Esophagus muscularis mucosa (tissue), 4 donors: ENCODE results near the gene NTM. TPM values are rescaled to one million over a fixed set of nuclear protein-coding genes. Genes with fewer than 3 reads are reported as not detected.

ENCODE experiments used
- DNase-seq: peaks from one replicate; pipeline ENCODE4 v3.0.0-alpha.2; 2017; ENCODE audit errors: extremely low spot score
- H3K27ac ChIP-seq, 4 donors: fragments of 200-600 bp; sonication (generic); replicated peaks in 1 of 4; 1 replicate in 3 of 4; 2 replicates in 1 of 4; pipeline ENCODE4 v1.5.1; 2016 to 2019; ENCODE audit warnings: mild to moderate bottlenecking in 1 of 4
- H3K27me3 ChIP-seq, 4 donors: fragments of 200-600 bp; sonication (generic); one replicate each; pipeline versions ENCODE4 v1.5.1 to v1.6.0; 2016 to 2019
- H3K36me3 ChIP-seq, 4 donors: fragments of 200-600 bp; sonication (generic); one replicate each; pipeline ENCODE4 v1.5.1; 2016 to 2019
- H3K4me1 ChIP-seq, 4 donors: fragments of 200-600 bp; sonication (generic); one replicate each; pipeline ENCODE4 v1.5.1; 2016 to 2019
- H3K4me3 ChIP-seq, 4 donors: fragments of 200-600 bp; sonication (generic); 1 replicate in 2 of 4; 2 replicates in 2 of 4; pipeline ENCODE4 v1.5.1; 2016 to 2019; ENCODE audit warnings: mild to moderate bottlenecking in 4 of 4, moderate library complexity in 1 of 4
- H3K9me3 ChIP-seq, 4 donors: fragments of 200-600 bp; sonication (generic); 1 replicate in 3 of 4; 2 replicates in 1 of 4; pipeline ENCODE4 v1.5.1; 2016 to 2019
- CTCF ChIP-seq, 3 experiments: fragments of 200-600 bp in 2 of 3; fragments of 450-650 bp in 1 of 3; sonication (generic) in 2 of 3; IDR thresholded peaks; one replicate each; pipeline ENCODE4 v1.5.1; 2017 to 2019; ENCODE audit warnings: antibody characterized with exemption in 3 of 3, mild to moderate bottlenecking in 2 of 3, moderate library complexity in 1 of 3
- EP300 ChIP-seq: sonication (generic); formaldehyde crosslinking; IDR thresholded peaks from one replicate; pipeline ENCODE4 v1.6.1; 2017; ENCODE audit warnings: antibody characterized with exemption
- POLR2A ChIP-seq: fragments of 450-650 bp; IDR thresholded peaks from one replicate; pipeline ENCODE4 v1.6.1; 2017; ENCODE audit warnings: antibody characterized with exemption, moderate library complexity, mild to moderate bottlenecking, low read depth
- POLR2AphosphoS5 ChIP-seq, 2 donors: sonication (generic); formaldehyde crosslinking; IDR thresholded peaks; one replicate each; pipeline ENCODE4 v1.6.1; 2017; ENCODE audit warnings: antibody characterized with exemption in 2 of 2
- WGBS: methylation state at CpG from one replicate; pipeline ENCODE4 v1.1.5; 2018; 5-methylcytosine and 5-hydroxymethylcytosine counted together
- intact Hi-C: fragments of 100-400 bp; cut with DNase I; formaldehyde crosslinking; loops from one replicate; pipeline ENCODE4 v1.15.1; 2023
- total RNA-seq, 4 donors: library from RNA; depleted of rRNA; stranded (reverse); fragments of >200 nt; gene quantifications; one replicate each; pipeline versions ENCODE4 v1.1.0 to v1.2.1, GENCODE V29; 2016

Gene NTM
- total RNA-seq, 4 donors from 2014 or later, result 5.6 to 25.3 (median 8.3) TPM

DNA sequence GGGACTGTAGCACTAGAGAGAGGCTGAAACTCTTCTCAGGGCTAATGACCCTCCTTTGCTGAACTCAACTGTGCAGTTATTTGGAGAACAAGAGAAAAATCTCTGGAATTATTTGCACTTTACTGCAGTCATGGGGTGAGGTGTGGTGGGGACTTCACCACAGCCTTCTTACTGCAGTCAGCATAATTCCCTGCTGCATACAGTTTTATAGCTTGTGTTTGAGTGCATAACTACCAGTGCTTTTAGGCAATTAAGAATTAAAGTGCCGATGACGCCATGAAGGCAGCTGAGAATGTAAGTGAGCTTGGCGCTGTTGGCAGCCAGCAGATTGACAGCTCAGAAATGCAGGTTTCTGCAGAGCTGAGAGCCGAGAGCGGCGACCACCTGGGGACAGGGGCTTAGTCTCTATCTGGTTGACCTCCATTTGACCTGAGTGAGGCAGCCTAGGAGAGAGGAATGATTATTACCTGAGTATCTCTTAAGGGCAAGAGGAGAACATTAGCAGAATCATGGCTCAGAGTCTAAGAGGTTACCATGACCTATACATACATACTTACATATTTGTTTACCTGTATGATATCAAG lies 830.0 kb downstream of the NTM start:
- H3K36me3 ChIP-seq, result no peaks in the 10 kb centered on the region
- H3K27ac ChIP-seq, result no peak overlapping the region
- TF ChIP-seq CTCF (IDR thresholded peaks at IDR 0.05) (no peak), POLR2AphosphoS5 (IDR thresholded peaks at IDR 0.05) (no peak), EP300 (no peak), POLR2A (no peak)
- H3K4me1 ChIP-seq, result no peaks in the 10 kb centered on the region
- no peak overlapping the region for H3K4me3 ChIP-seq
- intact Hi-C loops, result no loop called here
- no peaks in the 10 kb centered on the region for H3K27me3 ChIP-seq
- WGBS, result 92% methylated on average over 3 of the region's 6 CpGs
- no peak for DNase-seq
- no peaks in the 10 kb centered on the region for H3K9me3 ChIP-seq

- intact Hi-C loops, result no loop called here
- H3K9me3 ChIP-seq, result no peaks in the 10 kb centered on the region
- H3K27ac ChIP-seq, result no peak overlapping the region
- 89% methylated on average over 3 of the region's 3 CpGs for WGBS
- no peaks in the 10 kb centered on the region for H3K36me3 ChIP-seq
- no peaks in the 10 kb centered on the region for H3K27me3 ChIP-seq
- no peaks in the 10 kb centered on the region for H3K4me1 ChIP-seq
- DNase-seq, result no peak
- no peak for TF ChIP-seq CTCF (IDR thresholded peaks at IDR 0.05)
- TF ChIP-seq POLR2AphosphoS5 (IDR thresholded peaks at IDR 0.05), result no peak
- no peak for TF ChIP-seq EP300
- no peak for TF ChIP-seq POLR2A
- H3K4me3 ChIP-seq, result no peak overlapping the region
Measured at GRCh38 chr11:132202621-132203020, 832.2 kb downstream of the NTM start.

GRCh38 chr11:132205006-132205405 lies 834.6 kb downstream of the NTM start:
- H3K27ac ChIP-seq, result no peak overlapping the region
- H3K36me3 ChIP-seq, result no peaks in the 10 kb centered on the region
- intact Hi-C loops, result no loop called here
- H3K4me1 ChIP-seq, result no peaks in the 10 kb centered on the region
- H3K27me3 ChIP-seq, result no peaks in the 10 kb centered on the region
- no peak for DNase-seq
- TF ChIP-seq POLR2A (no peak), EP300 (no peak), POLR2AphosphoS5 (IDR thresholded peaks at IDR 0.05) (no peak), CTCF (IDR thresholded peaks at IDR 0.05) (no peak)
- 98% methylated on average over 4 of the region's 4 CpGs for WGBS
- H3K9me3 ChIP-seq, result no peaks in the 10 kb centered on the region
- no peak overlapping the region for H3K4me3 ChIP-seq

- H3K4me1 ChIP-seq, result no peaks in the 10 kb centered on the region
- WGBS, result 93% methylated on average over 3 of the region's 3 CpGs
- no peak overlapping the region for H3K4me3 ChIP-seq
- no peaks in the 10 kb centered on the region for H3K27me3 ChIP-seq
- DNase-seq, result no peak
- no peaks in the 10 kb centered on the region for H3K9me3 ChIP-seq
- intact Hi-C loops, result no loop called here
- no peaks in the 10 kb centered on the region for H3K36me3 ChIP-seq
- no peak for TF ChIP-seq POLR2AphosphoS5 (IDR thresholded peaks at IDR 0.05)
- no peak for TF ChIP-seq CTCF (IDR thresholded peaks at IDR 0.05)
- TF ChIP-seq POLR2A, result no peak
- no peak for TF ChIP-seq EP300
- H3K27ac ChIP-seq, result no peak overlapping the region
Measured at GRCh38 chr11:132205496-132205895, 835.1 kb downstream of the NTM start.

GRCh38 chr11:132206993-132207392 lies 836.6 kb downstream of the NTM start:
- Histone ChIP-seq H3K27me3 (no peaks in the 10 kb centered on the region), H3K9me3 (no peaks in the 10 kb centered on the region), H3K4me3 (no peak overlapping the region), H3K27ac (no peak overlapping the region), H3K36me3 (no peaks in the 10 kb centered on the region), H3K4me1 (no peaks in the 10 kb centered on the region)
- DNase-seq, result no peak
- intact Hi-C loops, result no loop called here
- TF ChIP-seq EP300, result no peak
- no peak for TF ChIP-seq CTCF (IDR thresholded peaks at IDR 0.05)
- no peak for TF ChIP-seq POLR2A
- TF ChIP-seq POLR2AphosphoS5 (IDR thresholded peaks at IDR 0.05), result no peak
- 97% methylated on average over 5 of the region's 5 CpGs for WGBS
